Gastroesophageal sphincter (tissue), 3 donors: ENCODE measurements around the gene ANGPT4.

Source experiments
- CTCF ChIP-seq, 4 experiments: fragments of 200-600 bp in 2 of 4; fragments of 450-650 bp in 2 of 4; sonication (generic) in 1 of 4; IDR thresholded peaks; one replicate each; pipeline ENCODE4 v1.5.1; 2017 to 2019; ENCODE audit warnings: antibody characterized with exemption in 4 of 4, mild to moderate bottlenecking in 2 of 4, moderate library complexity in 2 of 4
- POLR2AphosphoS5 ChIP-seq: sonication (generic); formaldehyde crosslinking; IDR thresholded peaks from one replicate; pipeline ENCODE4 v1.6.1; 2017; ENCODE audit warnings: antibody characterized with exemption

- no peak for TF ChIP-seq POLR2AphosphoS5
- no peak for TF ChIP-seq CTCF (IDR thresholded peaks at IDR 0.05)
These were observed 44.0 kb upstream of the ANGPT4 start for GRCh38 chr20:959996-960615.
